Activated CD4-positive, alpha-beta T cell treated with anti-CD3 and anti-CD28 coated beads, Interleukin-2, amount 10 ng/mL, durations not matched to agents 24 days and 14 days (primary cell): ENCODE data around the gene FAM174B. TPM values are rescaled to one million over a fixed set of nuclear protein-coding genes. Genes with fewer than 3 reads are reported as not detected.

ENCODE experiments used
- DNase-seq: peaks from one replicate; pipeline ENCODE4 v3.0.0; 2022
- H3K27ac Mint-ChIP-seq: one replicate; pipeline ENCODE4 v1.8.0; 2022; ENCODE audit warnings: mild to moderate bottlenecking, mixed read lengths
- H3K27me3 Mint-ChIP-seq: one replicate; pipeline ENCODE4 v1.8.0; 2022; ENCODE audit warnings: mixed read lengths
- H3K36me3 Mint-ChIP-seq: one replicate; pipeline ENCODE4 v1.8.0; 2022; ENCODE audit warnings: low read depth, mild to moderate bottlenecking, mixed read lengths
- H3K4me1 Mint-ChIP-seq: one replicate; pipeline ENCODE4 v1.8.0; 2021; ENCODE audit warnings: mixed read lengths
- H3K4me3 Mint-ChIP-seq: one replicate; pipeline ENCODE4 v1.8.0; 2022; ENCODE audit warnings: mild to moderate bottlenecking, moderate library complexity, mixed read lengths
- H3K9me3 Mint-ChIP-seq: one replicate; pipeline ENCODE4 v1.8.0; 2021; ENCODE audit warnings: mixed read lengths
- intact Hi-C: fragments of 100-400 bp; cut with micrococcal nuclease; formaldehyde crosslinking; loops from one replicate; pipeline ENCODE4 v1.15.1; 2023
- total RNA-seq: library from RNA; stranded (reverse); gene quantifications from 2 replicates; pipeline ENCODE4 v1.2.3, GENCODE V29; 2022

The FAM174B gene
- total RNA-seq, 1 donor from 2014 or later, result 3.0 TPM

DNA sequence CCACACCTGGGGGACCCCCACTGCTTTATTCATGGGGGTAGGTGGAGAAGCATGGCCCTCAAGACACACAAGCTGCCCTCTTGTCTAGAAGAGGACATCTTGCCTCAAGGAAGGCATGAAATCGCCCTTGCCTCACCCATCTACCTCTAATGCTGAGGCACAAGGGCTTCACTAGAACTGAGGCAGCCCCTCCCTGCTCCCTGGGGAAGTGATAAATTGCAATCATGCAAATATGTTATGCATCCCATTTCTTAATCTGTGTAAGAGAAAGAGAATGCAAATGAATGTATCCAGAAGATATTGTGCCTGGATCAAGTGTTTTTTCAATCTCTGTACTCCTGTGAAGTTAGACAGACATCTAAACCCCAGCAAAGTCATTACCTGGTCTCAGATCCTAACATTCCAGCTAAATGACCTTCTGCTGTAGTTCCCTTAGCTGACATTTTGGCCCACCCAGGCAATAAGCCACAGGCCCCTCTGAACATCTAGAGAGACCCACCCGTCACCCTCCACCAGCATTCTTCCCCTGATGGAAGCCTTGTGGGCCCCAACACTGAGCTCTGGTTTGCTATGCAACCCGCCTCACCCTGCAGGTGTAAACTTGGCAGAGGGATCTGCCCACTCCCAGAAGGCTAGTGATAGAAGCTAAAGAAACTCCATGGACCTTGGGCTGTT is 53.8 kb downstream of the FAM174B start:
- intact Hi-C loops, result no loop called here
- peaks cover 14% of the 10 kb centered on the region for H3K27me3 Mint-ChIP-seq
- H3K9me3 Mint-ChIP-seq, result no peaks in the 10 kb centered on the region

DNA sequence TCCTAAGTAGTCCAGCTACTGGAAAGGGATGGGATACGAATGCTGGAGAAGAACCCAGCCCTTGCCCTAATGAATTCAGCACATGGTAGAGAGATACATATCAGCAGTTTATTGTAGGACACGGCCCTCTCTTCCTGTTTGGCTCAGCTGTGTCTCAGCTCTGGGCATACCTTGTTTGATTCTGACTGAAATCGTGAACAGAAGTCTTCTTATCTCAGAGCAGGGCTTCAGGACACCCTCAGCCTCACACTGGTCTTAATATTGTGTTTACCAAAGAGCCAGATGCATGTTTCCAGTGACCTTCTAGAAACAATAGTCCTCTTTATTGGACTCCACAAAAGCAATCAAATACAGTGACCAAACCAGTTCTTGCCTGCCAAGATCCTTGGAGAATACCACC is 54.7 kb downstream of the FAM174B start:
- peaks cover 8% of the 10 kb centered on the region for H3K4me1 Mint-ChIP-seq
- H3K27ac Mint-ChIP-seq, result no peak overlapping the region
- H3K9me3 Mint-ChIP-seq, result no peaks in the 10 kb centered on the region

More for the DNA sequence above, 53.8 kb downstream of the FAM174B start:
- Mint-ChIP-seq H3K27ac (no peak overlapping the region), H3K36me3 (no peaks in the 10 kb centered on the region), H3K4me3 (no peak overlapping the region), H3K4me1 (peaks cover 8% of the 10 kb centered on the region)
- DNase-seq, result no peak

DNA sequence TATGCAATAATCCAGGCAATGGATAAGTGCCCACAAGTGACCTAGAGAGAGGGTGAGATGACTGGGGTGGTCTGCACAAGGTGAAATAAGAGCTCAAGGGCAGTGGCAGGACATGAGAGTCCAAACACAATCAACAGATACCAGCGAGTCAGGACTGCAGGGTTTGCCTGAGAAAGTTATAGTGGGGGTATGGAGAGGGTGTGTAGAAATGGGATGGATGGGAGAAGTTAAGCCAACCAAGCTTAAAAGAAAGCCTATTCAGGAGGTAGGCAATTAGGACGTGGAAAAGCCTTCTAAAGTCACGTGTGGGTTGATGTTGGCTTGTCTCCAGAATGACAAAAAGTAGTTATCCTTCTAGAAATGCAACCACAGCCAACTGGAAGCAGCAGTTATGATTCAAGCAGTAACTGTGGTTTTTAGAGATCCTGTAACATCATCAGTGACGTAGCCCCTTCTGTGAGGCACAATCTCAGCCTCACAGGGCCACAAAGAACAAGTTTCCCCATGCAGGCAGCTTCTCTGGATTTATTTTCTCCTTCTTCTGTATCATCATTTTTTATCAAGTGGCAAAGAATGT is 56.1 kb downstream of the FAM174B start:
- no peaks in the 10 kb centered on the region for H3K36me3 Mint-ChIP-seq
- DNase-seq, result no peak

More for the DNA sequence above, 54.7 kb downstream of the FAM174B start:
- no peak for DNase-seq
- intact Hi-C loops, result no loop called here
- Mint-ChIP-seq H3K27me3 (peaks cover 14% of the 10 kb centered on the region), H3K4me3 (no peak overlapping the region), H3K36me3 (no peaks in the 10 kb centered on the region)

DNA sequence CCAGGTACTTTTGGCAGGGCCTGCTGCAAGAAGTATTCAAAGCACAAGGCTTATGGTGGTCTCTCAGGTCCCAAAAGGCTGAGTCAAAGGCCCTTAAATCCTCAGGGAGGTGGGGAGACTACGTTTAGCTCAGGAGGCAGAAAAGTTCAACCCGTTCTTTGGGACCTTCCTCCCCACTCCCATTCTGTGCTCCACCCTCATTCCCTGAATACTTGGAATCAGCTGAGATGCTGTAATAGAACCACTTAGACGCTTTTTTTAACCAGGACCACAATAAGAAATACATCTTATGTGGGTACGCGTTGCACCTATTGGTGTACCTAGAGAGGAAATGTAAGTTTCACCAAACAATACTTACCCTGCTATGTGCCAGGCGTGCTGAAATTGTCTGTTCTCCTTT is 58.0 kb downstream of the FAM174B start:
- no peak overlapping the region for H3K4me3 Mint-ChIP-seq
- H3K4me1 Mint-ChIP-seq, result peaks cover 8% of the 10 kb centered on the region
- H3K36me3 Mint-ChIP-seq, result no peaks in the 10 kb centered on the region
- peaks cover 26% of the 10 kb centered on the region for H3K27me3 Mint-ChIP-seq
- intact Hi-C loops, result no loop called here
- DNase-seq, result no peak
- H3K9me3 Mint-ChIP-seq, result no peaks in the 10 kb centered on the region
- no peak overlapping the region for H3K27ac Mint-ChIP-seq

More for the DNA sequence above, 56.1 kb downstream of the FAM174B start:
- Mint-ChIP-seq H3K4me1 (peaks cover 8% of the 10 kb centered on the region), H3K27me3 (peaks cover 17% of the 10 kb centered on the region), H3K9me3 (no peaks in the 10 kb centered on the region), H3K27ac (no peak overlapping the region), H3K4me3 (no peak overlapping the region)
- intact Hi-C loops, result no loop called here

DNA sequence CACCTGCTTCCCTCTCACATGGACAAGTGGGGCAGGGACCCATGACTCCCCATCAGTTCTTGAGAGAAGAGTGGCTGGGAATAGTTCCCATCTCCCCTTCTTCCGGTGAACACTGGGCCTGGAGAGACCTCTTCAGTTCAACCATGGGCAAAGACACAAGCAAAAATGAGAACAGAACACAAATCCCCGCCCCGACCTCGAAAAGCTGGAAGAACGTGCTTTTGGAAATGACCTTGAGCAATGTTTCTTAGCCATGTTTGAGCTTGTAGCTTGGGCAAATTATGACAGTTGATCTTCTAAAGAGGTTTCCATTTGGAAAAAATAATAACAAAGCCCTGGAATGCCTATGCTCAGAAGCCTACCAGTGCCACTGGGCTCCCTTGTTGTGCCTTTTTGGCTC is 59.0 kb downstream of the FAM174B start:
- no peak overlapping the region for H3K4me3 Mint-ChIP-seq
- H3K27ac Mint-ChIP-seq, result no peak overlapping the region
- H3K27me3 Mint-ChIP-seq, result peaks cover 30% of the 10 kb centered on the region
- H3K9me3 Mint-ChIP-seq, result no peaks in the 10 kb centered on the region
- peaks cover 8% of the 10 kb centered on the region for H3K4me1 Mint-ChIP-seq
- intact Hi-C loops, result no loop called here
- no peak for DNase-seq
- no peaks in the 10 kb centered on the region for H3K36me3 Mint-ChIP-seq

DNA sequence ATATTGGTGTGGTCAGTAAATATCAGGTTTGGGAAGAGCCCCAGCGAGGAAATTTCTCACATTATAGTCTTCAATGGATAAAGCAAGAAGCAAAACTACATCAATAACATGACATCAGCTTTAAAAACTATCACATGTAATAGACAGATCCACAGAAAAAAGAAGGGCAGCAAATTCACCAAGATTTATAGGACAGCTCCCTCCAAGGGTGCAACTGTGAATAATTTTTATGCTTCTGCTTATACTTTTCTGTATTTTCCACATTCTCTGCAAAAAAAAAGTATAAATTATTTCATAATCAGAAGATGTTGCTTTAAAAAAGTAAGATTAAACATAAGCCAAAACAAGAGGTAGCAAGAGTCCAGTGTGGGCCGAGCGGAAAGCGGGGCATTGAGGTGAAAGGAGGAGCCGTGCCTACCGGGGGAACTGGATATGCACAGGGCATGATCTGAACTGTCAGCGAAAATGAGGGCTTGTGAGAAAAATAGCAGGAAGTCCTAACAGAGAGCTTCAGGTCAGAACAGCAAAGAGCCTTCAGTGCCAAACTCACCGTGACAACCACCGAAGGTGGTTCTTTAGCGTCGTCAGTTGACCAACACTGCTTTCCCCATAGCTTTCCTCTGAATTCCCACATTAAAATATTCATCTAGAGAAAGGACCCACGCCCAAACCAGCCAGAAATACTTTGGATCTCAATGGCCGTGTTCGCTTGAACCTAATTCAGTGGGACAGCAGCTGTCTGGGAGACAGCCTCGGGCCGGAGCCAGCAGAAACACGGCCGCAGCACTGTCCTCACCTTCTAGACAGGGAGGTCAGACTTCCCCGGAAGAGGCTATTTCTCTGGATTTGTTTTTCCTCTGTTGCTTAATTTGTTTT is 59.8 kb downstream of the FAM174B start:
- intact Hi-C loops, result no loop called here
- no peak overlapping the region for H3K27ac Mint-ChIP-seq

DNA sequence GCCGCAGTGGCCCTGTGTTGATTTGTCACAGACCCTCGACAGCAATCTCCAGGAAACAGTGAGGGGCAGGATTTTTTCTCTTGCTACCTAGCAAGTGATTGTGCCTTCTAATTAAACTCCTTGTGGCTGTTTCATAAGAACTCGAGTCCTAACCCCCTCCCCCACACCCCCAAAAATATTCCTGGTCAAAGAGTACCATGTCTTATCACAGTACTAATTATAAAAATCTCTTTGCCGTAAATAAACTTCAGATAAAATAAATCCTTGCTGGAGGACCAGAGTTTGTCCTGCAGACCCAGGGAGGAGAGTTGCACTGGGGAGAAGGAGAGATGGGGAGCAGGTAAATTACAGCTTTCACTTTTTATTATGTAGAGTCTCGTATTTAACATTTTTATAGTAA is 64.3 kb downstream of the FAM174B start:
- no peaks in the 10 kb centered on the region for H3K36me3 Mint-ChIP-seq
- peaks cover 16% of the 10 kb centered on the region for H3K27me3 Mint-ChIP-seq
- H3K9me3 Mint-ChIP-seq, result no peaks in the 10 kb centered on the region
- no peak overlapping the region for H3K4me3 Mint-ChIP-seq
- H3K4me1 Mint-ChIP-seq, result no peaks in the 10 kb centered on the region
- intact Hi-C loops, result no loop called here
- no peak overlapping the region for H3K27ac Mint-ChIP-seq
- no peak for DNase-seq

More for the DNA sequence above, 59.8 kb downstream of the FAM174B start:
- no peak overlapping the region for H3K4me3 Mint-ChIP-seq
- H3K36me3 Mint-ChIP-seq, result no peaks in the 10 kb centered on the region
- peaks cover 8% of the 10 kb centered on the region for H3K4me1 Mint-ChIP-seq
- H3K27me3 Mint-ChIP-seq, result peaks cover 30% of the 10 kb centered on the region
- no peaks in the 10 kb centered on the region for H3K9me3 Mint-ChIP-seq
- no peak for DNase-seq

DNA sequence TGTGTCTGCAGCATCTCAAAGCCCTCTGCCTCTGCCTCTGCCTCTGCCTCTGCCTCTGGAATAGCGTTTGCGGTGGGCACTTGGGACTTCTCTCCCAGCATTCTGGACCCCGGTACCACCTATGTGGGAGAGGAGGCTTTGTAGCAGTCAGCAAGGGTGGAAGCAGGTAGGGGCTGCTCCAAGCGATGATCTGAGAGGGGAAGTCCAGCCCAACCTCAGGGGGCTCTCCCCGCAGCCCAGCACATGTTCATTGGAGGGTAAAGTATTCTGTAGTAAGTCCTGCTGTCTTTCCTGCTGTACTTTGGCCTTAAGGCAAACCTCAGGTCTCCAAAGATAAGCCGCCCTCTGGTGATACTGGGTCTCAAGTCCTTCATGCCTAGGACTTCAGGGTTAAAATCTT is 68.6 kb downstream of the FAM174B start:
- Mint-ChIP-seq H3K36me3 (no peaks in the 10 kb centered on the region), H3K27me3 (peaks cover under 1% of the 10 kb centered on the region), H3K4me3 (no peak overlapping the region), H3K4me1 (no peaks in the 10 kb centered on the region), H3K27ac (no peak overlapping the region), H3K9me3 (no peaks in the 10 kb centered on the region)
- DNase-seq, result no peak
- intact Hi-C loops, result no loop called here

DNA sequence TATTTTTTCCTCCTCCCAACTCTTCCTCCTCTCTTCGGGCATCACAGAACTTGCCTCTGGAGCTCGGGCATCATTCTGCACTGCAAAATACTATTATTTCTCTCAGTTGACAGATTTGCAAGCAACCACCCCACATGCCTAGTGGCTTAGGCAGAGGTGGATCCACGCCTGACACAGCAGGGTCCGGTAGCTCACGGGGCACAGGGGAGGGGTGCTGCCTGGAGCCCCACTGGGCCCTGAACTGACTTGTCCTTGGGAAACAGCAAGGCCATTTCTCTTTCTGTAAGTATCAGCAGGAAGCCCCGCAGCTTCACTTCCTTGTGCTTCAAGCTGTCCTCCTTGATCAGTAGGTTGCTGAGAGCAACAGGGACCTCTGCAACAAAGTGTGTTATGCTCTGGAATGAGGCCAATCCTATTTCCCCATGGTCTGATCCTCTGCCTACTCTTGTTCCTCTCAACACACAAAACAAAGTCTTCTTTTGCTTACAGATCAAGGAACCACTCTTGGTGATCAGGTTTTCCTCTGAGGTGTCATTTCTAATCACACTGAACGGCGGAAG is 69.1 kb downstream of the FAM174B start:
- Mint-ChIP-seq H3K27me3 (no peaks in the 10 kb centered on the region), H3K4me1 (no peaks in the 10 kb centered on the region), H3K36me3 (no peaks in the 10 kb centered on the region), H3K27ac (no peak overlapping the region), H3K9me3 (no peaks in the 10 kb centered on the region), H3K4me3 (no peak overlapping the region)
- no peak for DNase-seq
- intact Hi-C loops, result no loop called here

DNA sequence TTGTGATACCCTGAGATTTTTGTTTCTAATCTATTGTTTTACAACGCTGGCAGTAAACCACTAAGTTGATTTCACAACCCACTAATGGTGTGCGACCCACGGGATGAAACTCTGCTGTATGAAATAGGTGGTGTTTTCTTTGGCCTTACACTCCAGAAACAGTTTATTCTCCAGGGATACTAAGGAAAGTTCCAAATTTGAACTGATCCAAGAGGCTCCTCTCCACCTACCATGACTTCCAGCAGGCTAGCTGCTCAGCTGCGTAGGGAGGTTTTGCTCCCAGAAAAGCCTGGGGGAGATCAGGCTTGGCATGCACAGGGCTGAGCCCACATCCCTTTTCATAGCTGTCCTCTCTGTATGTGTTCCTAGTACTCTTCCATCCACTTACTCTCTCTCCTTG is 71.5 kb downstream of the FAM174B start:
- no peak overlapping the region for H3K4me3 Mint-ChIP-seq
- H3K9me3 Mint-ChIP-seq, result no peaks in the 10 kb centered on the region
- H3K4me1 Mint-ChIP-seq, result no peaks in the 10 kb centered on the region
- no peak for DNase-seq
- no peaks in the 10 kb centered on the region for H3K27me3 Mint-ChIP-seq
- intact Hi-C loops, result no loop called here
- H3K36me3 Mint-ChIP-seq, result no peaks in the 10 kb centered on the region
- no peak overlapping the region for H3K27ac Mint-ChIP-seq

DNA sequence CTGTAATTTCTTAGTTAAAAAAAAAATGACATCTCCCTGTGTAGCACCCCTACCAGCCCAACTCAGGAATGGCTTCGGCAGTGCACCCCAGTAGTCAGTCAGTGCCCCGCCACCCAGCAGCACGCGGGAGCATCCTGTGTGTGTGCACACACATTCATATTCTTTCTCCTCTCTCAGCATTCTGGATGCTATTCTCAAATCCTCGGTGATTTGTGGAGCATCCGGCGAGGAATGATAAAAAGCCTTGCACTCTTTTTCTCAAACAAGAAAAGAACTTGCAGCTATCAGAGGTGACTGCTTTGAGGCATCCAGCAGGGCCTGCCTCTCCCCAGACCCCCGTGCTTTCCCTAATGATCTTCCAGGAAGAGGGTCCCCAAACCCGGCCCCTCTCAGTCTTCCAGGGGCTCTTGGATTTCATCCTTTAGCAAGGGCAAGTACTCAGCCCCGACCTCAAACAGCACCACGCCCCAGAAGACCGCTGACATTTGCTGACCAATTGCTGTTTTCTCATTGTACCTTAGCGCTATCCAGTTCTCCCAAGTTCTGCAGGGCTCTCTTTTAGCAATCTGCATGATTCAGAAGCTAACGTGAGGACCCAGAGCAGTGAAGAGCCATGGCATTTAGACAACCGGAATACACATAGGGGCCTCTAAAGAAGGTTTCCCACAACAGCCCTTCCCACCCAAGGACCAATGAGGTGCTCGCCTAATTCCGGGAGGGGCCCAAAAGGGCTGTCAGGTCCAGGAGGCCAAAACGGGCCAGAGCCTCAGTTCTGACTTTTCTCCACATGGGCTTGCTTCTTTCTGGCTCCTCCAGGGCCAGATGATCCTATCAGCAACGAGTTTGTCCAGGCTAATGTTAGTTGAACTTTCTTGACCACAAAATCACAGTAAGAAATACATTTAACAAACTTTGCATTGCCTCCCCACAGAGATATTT is 72.2 kb downstream of the FAM174B start:
- no peak for DNase-seq
- intact Hi-C loops, result no loop called here
- Mint-ChIP-seq H3K4me3 (no peak overlapping the region), H3K36me3 (no peaks in the 10 kb centered on the region), H3K9me3 (no peaks in the 10 kb centered on the region), H3K4me1 (no peaks in the 10 kb centered on the region), H3K27me3 (peaks cover 2% of the 10 kb centered on the region), H3K27ac (no peak overlapping the region)

DNA sequence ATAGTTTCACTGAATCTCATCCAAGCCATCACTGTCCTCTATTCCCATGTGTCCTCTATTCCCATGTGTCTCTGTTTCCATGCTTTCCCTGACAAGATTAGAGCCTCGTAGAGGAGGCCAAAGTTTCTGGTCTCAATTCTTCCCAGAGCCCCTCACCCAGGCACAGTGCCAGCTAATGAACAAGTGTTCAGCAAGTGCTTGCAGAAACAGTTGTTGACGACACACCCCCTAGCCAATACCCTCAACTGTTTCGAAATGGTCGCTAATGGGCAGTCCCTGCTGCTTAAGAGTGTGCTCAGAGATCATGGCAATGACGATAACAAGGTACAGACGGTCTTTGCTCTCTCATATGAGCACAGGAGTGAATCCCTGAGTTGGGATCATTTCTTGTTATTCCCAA is 73.4 kb downstream of the FAM174B start:
- peaks cover 3% of the 10 kb centered on the region for H3K27me3 Mint-ChIP-seq
- no peaks in the 10 kb centered on the region for H3K4me1 Mint-ChIP-seq
- no peak overlapping the region for H3K27ac Mint-ChIP-seq
- no peaks in the 10 kb centered on the region for H3K36me3 Mint-ChIP-seq
- no peak overlapping the region for H3K4me3 Mint-ChIP-seq
- intact Hi-C loops, result no loop called here
- no peaks in the 10 kb centered on the region for H3K9me3 Mint-ChIP-seq
- no peak for DNase-seq

DNA sequence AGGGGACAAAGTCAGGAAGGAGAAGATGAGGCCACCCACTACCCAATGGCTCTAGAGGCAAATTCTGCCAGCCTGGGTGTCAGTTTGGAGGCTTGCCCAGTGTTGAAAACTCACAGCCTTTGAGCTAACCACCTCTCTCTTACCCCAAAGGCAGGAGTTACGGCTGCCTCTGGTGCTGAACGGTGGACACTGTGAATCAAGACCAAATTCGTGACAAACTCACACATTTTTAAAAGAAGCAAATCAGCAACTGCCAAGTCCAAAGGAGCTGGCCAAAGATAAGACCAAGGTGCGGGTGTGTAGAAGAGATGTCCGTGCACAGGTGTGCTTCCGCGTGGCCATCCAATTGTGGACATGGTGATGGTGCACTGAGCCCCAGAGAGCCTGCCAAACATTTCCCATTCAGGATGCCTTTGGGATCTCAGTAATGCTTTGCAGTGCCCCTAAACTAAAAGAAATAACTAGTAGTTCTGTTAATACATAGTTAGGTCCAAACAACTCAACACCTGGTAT is 74.6 kb downstream of the FAM174B start:
- intact Hi-C loops, result no loop called here
- DNase-seq, result no peak
- Mint-ChIP-seq H3K27me3 (peaks cover 3% of the 10 kb centered on the region), H3K27ac (no peak overlapping the region), H3K4me1 (no peaks in the 10 kb centered on the region), H3K36me3 (no peaks in the 10 kb centered on the region), H3K9me3 (no peaks in the 10 kb centered on the region), H3K4me3 (no peak overlapping the region)
